PFSK-1 (cell line): ENCODE data around the gene BPIFB2.

Experiments used
- FOXP2 ChIP-seq: optimal IDR thresholded peaks from 2 replicates; pipeline ENCODE3; 2011; ENCODE audit warnings: borderline replicate concordance, control low read depth, inconsistent platforms; ENCODE audit not compliant: insufficient read depth; ENCODE audit errors: extremely low read length, extremely low read depth
- POLR2AphosphoS5 ChIP-seq: IDR thresholded peaks from 2 replicates; pipeline ENCODE4 v1.6.1; 2012; ENCODE audit warnings: low read depth, mild to moderate bottlenecking, control low read depth, low read length, moderate library complexity
- SIN3A ChIP-seq: IDR thresholded peaks from 2 replicates; pipeline ENCODE4 v1.6.1; 2012; ENCODE audit warnings: mild to moderate bottlenecking, low read length, moderate library complexity, borderline replicate concordance; ENCODE audit not compliant: insufficient read depth
- TAF1 ChIP-seq: IDR thresholded peaks from 2 replicates; pipeline ENCODE4 v1.6.1; 2012; ENCODE audit warnings: low read length, control low read depth, borderline replicate concordance; ENCODE audit not compliant: insufficient read depth
- TF ChIP-seq, protein P1 (sequence below), 2 experiments: IDR thresholded peaks; 2 replicates each; pipeline versions ENCODE4 v1.6.1 to v1.8.0; 2011 to 2012; ENCODE audit warnings: low read depth in 2 of 2, low read length in 2 of 2, control low read depth in 1 of 2, inconsistent platforms in 1 of 2, mild to moderate bottlenecking in 1 of 2, moderate library complexity in 1 of 2; ENCODE audit not compliant: insufficient read depth in 1 of 2

The BPIFB2 gene

DNA sequence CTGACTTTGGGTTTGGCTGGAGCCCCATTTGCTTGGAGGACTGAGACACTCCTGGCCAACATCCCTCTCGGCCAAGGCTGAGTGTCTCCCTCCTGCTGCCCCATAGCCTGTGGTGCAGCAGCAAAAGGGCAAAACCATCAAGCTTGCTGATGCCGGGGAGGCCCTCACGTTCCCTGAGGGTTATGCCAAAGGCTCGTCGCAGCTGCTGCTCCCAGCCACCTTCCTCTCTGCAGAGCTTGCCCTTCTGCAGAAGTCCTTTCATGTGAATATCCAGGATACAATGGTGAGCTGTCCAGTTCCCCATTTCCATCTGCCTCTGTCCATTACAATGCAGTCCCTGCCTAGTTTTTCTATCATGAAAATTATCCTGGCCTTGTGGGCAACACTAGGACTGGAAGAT, 30.0 kb downstream of the BPIFB2 start:
- TF ChIP-seq, protein P1, sequence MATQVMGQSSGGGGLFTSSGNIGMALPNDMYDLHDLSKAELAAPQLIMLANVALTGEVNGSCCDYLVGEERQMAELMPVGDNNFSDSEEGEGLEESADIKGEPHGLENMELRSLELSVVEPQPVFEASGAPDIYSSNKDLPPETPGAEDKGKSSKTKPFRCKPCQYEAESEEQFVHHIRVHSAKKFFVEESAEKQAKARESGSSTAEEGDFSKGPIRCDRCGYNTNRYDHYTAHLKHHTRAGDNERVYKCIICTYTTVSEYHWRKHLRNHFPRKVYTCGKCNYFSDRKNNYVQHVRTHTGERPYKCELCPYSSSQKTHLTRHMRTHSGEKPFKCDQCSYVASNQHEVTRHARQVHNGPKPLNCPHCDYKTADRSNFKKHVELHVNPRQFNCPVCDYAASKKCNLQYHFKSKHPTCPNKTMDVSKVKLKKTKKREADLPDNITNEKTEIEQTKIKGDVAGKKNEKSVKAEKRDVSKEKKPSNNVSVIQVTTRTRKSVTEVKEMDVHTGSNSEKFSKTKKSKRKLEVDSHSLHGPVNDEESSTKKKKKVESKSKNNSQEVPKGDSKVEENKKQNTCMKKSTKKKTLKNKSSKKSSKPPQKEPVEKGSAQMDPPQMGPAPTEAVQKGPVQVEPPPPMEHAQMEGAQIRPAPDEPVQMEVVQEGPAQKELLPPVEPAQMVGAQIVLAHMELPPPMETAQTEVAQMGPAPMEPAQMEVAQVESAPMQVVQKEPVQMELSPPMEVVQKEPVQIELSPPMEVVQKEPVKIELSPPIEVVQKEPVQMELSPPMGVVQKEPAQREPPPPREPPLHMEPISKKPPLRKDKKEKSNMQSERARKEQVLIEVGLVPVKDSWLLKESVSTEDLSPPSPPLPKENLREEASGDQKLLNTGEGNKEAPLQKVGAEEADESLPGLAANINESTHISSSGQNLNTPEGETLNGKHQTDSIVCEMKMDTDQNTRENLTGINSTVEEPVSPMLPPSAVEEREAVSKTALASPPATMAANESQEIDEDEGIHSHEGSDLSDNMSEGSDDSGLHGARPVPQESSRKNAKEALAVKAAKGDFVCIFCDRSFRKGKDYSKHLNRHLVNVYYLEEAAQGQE (IDR thresholded peaks at IDR 0.05; ENCODE audit: insufficient read depth in 1 of 2, low read depth in 2 of 2, low read length in 2 of 2): no peak
- no peak for TF ChIP-seq TAF1
- TF ChIP-seq SIN3A: no peak
- no peak for TF ChIP-seq FOXP2
- no peak for TF ChIP-seq POLR2AphosphoS5

- TF ChIP-seq, protein P1 (IDR thresholded peaks at IDR 0.05; ENCODE audit: insufficient read depth in 1 of 2, low read depth in 2 of 2, low read length in 2 of 2): no peak
- TF ChIP-seq POLR2AphosphoS5: no peak
- TF ChIP-seq FOXP2: no peak
- no peak for TF ChIP-seq SIN3A
- TF ChIP-seq TAF1: no peak
Observed at GRCh38 chr20:33038243-33038642, 30.7 kb downstream of the BPIFB2 start.

GRCh38 chr20:33042430-33042829, 34.9 kb downstream of the BPIFB2 start:
- TF ChIP-seq TAF1: no peak
- TF ChIP-seq FOXP2: no peak
- TF ChIP-seq POLR2AphosphoS5: no peak
- TF ChIP-seq, protein P1 (IDR thresholded peaks at IDR 0.05; ENCODE audit: insufficient read depth in 1 of 2, low read depth in 2 of 2, low read length in 2 of 2): no peak
- no peak for TF ChIP-seq SIN3A

GRCh38 chr20:33042983-33043730, 35.7 kb downstream of the BPIFB2 start:
- TF ChIP-seq TAF1 (no peak), SIN3A (no peak), FOXP2 (no peak), POLR2AphosphoS5 (no peak)
- TF ChIP-seq, protein P1 (IDR thresholded peaks at IDR 0.05; ENCODE audit: insufficient read depth in 1 of 2, low read depth in 2 of 2, low read length in 2 of 2): no peak

DNA sequence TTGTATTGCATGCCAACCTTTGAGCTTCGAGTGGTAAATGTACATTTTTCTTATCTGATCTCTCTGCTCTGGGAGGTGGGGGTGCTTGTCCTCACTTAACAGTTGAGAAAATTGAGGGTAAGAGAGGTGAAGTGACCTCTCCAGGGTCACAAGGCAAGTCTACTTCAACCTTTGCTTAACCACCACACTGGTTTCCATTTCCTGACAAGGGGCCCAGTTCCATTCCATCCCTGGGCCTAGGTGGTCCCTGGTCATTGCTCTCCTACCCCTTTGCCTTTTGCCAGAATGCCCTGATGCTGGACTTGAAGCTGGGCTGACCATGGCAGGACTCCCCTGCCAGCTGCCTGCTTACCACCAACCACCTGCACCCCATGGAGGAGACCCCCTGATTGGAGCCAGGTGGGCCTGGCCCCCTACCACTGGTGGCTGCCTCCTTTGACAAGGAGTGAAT, 36.3 kb downstream of the BPIFB2 start:
- TF ChIP-seq TAF1: no peak
- no peak for TF ChIP-seq SIN3A
- TF ChIP-seq, protein P1 (IDR thresholded peaks at IDR 0.05; ENCODE audit: insufficient read depth in 1 of 2, low read depth in 2 of 2, low read length in 2 of 2): no peak
- TF ChIP-seq FOXP2: no peak
- no peak for TF ChIP-seq POLR2AphosphoS5
